Aorta (tissue), 5 donors: ENCODE results near the gene SFXN3. TPM values are rescaled to one million over a fixed set of nuclear protein-coding genes. Genes with fewer than 3 reads are reported as not detected.

Experiments
- ATAC-seq: fragments of 200-7000 bp; cut with Tn5 transposase; one replicate; pipeline ENCODE4 v1.9.1; 2022; ENCODE audit warnings: moderate library complexity; ENCODE audit not compliant: low FRiP score
- DNase-seq, 2 donors: peaks; one replicate each; pipeline ENCODE4 v3.0.0-alpha.2; 2020
- H3K27ac ChIP-seq, 2 donors: one replicate each; pipeline ENCODE4 v1.5.1; 2013; ENCODE audit warnings: low read length in 2 of 2, mild to moderate bottlenecking in 2 of 2, moderate library complexity in 2 of 2, control low read depth in 1 of 2, inconsistent platforms in 1 of 2, low read depth in 1 of 2
- H3K27me3 ChIP-seq, 2 donors: one replicate each; pipeline ENCODE4 v1.6.1; 2013; ENCODE audit warnings: control low read depth in 1 of 2, low read length in 1 of 2, mild to moderate bottlenecking in 1 of 2, moderate library complexity in 1 of 2; ENCODE audit not compliant: insufficient read depth in 2 of 2, control insufficient read depth in 1 of 2
- H3K36me3 ChIP-seq, 2 donors: one replicate each; pipeline ENCODE4 v1.6.1; 2013; ENCODE audit warnings: control low read depth in 1 of 2, low read length in 1 of 2, mild to moderate bottlenecking in 1 of 2; ENCODE audit not compliant: insufficient read depth in 2 of 2, control insufficient read depth in 1 of 2
- H3K4me1 ChIP-seq, 2 donors: one replicate each; pipeline ENCODE4 v1.6.1; 2013; ENCODE audit warnings: low read length in 2 of 2, control low read depth in 1 of 2, mild to moderate bottlenecking in 1 of 2, moderate library complexity in 1 of 2; ENCODE audit not compliant: insufficient read depth in 2 of 2, control insufficient read depth in 1 of 2
- H3K4me3 ChIP-seq, 2 donors: one replicate each; pipeline ENCODE4 v1.5.1; 2013; ENCODE audit warnings: low read length in 2 of 2, control low read depth in 1 of 2, mild to moderate bottlenecking in 1 of 2
- H3K9me3 ChIP-seq: one replicate; pipeline ENCODE4 v1.6.1; 2013; ENCODE audit warnings: mild to moderate bottlenecking, low read length; ENCODE audit not compliant: control insufficient read depth
- WGBS, 2 donors: extraction: QIAGEN DNeasy Blood & Tissue Kit; methylation state at CpG; one replicate each; pipeline ENCODE4 v1.1.7; 2013; 5-methylcytosine and 5-hydroxymethylcytosine counted together
- intact Hi-C, 2 donors: fragments of 100-400 bp; cut with DNase I; formaldehyde crosslinking; loops; one replicate each; pipeline versions ENCODE4 v1.14.2 to v1.15.0; 2022
- polyA plus RNA-seq, 2 donors: library from polyadenylated mRNA; stranded (reverse); fragments of 200-250 nt; gene quantifications; one replicate each; pipeline ENCODE4 v1.2.3, GENCODE V29; 2013
- total RNA-seq, 2 donors: library from RNA; stranded (reverse); fragmentation: NEBNext Ultra II Directional; extraction: Animal tissue kit (Norgen Biotek cat#: 25700); gene quantifications; one replicate each; pipeline ENCODE4 v1.2.1, GENCODE V29; 2021
- donor health status: healthy with polysubstance abuse.
- donor health status: Bipolar disorder and iron deficiency.
- donor health status: DM: no; HTN: no; CAD: no.
- donor health status: DM: no; HTN: no; CAD: no.
- donor health status: DM: yes; HTN: yes; CAD: no.

SFXN3 gene
- total and polyA plus RNA-seq, 4 donors: 42.6 to 113 (median 94.3) TPM

DNA sequence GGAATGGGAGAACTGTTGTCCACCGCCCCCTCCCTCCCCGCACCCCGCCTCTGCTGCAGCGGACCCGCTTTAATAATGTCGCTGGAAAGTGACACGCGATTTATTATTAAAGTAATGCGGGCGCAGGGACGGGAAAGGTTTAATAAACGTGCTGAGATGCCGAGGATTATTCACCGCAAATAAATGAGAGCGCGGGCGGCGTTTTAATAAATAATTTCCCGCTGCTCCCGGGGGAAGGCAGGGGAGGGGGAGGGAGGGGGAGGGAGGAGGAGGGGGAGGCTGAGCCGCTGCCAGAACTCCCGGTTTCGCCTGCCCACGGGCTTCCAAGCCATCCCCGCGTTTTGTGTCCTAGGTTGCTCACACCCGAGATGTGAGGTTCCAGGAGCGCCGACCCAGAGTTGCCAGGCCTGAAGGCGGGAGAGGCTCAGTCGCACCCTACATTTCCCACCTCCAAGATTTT lies 35.9 kb downstream of the SFXN3 start:
- H3K27ac ChIP-seq: peak overlapping the region in 1 of 2 donors; percentile 76
- H3K4me1 ChIP-seq: no peaks in the 10 kb centered on the region
- H3K27me3 ChIP-seq: no peaks in the 10 kb centered on the region
- DNase-seq (peak in 1 of 2 donors; percentile 77), ATAC-seq (peak; percentile 27)
- no peaks in the 10 kb centered on the region for H3K36me3 ChIP-seq
- intact Hi-C loops: loop anchor here (2.0 to 5.0 kb wide), 3 partner anchors 26 to 70 kb away; partner anchors contain the start of genes LZTS2 (in 1 of the 2), PDZD7 (in 1 of the 2) and SFXN3 (in 1 of the 2)
- 1% methylated on average over 31 of the region's 31 CpGs for WGBS, 2 donors
- H3K4me3 ChIP-seq: peak overlapping the region; percentile 38 to 66
- H3K9me3 ChIP-seq: no peaks in the 10 kb centered on the region

DNA sequence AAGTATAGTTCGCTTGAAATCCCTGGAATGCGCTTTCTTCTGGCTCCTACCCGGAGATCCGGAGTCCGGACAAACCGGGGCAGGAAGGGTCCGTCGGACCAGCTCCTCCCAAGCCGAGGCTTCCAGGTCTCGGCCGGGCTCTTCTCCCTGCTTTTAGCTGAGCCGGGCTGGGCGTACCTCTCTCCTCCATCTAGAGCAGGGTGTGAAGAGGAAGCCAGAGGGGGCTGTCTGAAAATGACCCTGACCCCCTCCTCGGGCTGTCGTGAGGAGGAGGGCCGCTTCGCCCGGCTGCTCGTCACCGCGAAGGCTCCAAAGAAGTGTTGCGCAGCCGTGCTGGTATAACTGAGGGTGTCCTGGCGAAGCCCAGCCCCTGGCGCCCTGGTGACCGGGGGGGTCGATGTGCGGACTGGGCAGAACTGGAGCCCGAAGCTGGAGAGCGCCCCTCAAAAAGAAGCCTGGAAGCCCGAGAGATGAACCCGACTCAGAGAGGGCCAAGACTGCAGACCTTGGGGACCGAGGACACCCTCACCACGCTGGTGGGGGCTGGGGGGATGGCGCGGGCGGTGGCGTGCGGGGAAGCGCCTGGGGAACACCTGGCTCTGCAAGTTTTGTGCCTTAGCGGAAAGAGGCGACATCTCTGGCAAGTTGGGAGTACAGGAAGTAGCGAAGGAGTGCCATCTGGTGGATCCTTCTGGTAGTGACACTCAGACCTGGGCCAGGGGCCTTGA lies 36.5 kb downstream of the SFXN3 start:
- Histone ChIP-seq H3K27ac (peak overlapping the region in 1 of 2 donors; percentile 9), H3K4me1 (no peaks in the 10 kb centered on the region), H3K27me3 (no peaks in the 10 kb centered on the region), H3K9me3 (no peaks in the 10 kb centered on the region), H3K36me3 (no peaks in the 10 kb centered on the region), H3K4me3 (peak overlapping the region; percentile 12 to 66)
- WGBS, 2 donors: 0 to 1% methylated on average over 43 of the region's 43 CpGs
- intact Hi-C loops: loop anchor here (1.0 to 5.0 kb wide), 4 partner anchors 9 to 70 kb away; partner anchors contain the start of genes LZTS2 (in 1 of the 2), PDZD7 (in 1 of the 2) and SFXN3 (in 1 of the 2)
- DNase-seq: peak; percentile 76 to 85
- ATAC-seq: peak; percentile 81

DNA sequence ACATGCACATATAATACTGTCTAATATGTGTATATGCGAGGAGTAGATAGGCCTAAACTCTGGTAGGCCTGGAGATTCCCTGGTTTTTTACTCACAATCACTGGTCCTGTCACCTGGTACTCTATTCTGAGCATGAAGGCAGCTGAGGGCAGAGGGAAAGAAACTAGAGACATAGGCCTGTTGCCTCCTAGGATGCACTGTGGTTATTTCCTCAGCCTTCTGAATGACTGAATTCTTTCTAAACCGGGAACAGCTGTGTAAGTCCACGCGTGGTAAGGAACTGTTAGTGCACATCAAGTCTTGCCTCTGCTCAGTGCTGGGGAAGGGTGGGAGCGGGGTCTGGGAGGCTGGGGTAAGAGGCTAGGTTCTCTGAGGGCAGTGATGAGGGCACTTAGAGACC lies 38.4 kb downstream of the SFXN3 start:
- DNase-seq (no peak), ATAC-seq (no peak)
- Histone ChIP-seq H3K27ac (no peak overlapping the region), H3K36me3 (no peaks in the 10 kb centered on the region), H3K4me3 (no peak overlapping the region), H3K27me3 (no peaks in the 10 kb centered on the region), H3K4me1 (no peaks in the 10 kb centered on the region), H3K9me3 (no peaks in the 10 kb centered on the region)
- intact Hi-C loops: loop anchor here in 1 of 2 donors (5.0 kb wide), 2 partner anchors 37 to 72 kb away; partner anchors contain the start of genes LZTS2, PDZD7 and SFXN3
- WGBS, 2 donors: 82% methylated on average over 5 of the region's 5 CpGs

DNA sequence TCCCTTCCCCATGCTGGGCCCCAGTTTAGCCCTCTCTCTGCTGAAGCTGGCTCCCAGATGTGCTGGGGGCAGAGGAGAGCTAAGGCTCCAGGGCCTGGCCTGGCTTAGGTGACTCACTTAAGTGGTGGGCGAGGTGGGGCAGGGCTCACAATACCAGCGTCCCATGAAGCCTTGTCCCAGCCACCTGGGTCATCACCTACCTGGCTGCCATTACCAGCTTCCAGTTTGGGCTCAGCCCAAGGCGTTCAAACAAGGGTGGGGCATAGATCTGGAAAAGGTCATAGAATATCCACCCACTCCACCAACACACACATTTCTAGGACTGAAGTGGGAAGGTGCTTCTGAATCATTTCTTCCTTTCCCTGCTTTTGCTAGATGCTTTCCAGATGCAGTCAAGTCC lies 39.1 kb downstream of the SFXN3 start:
- 74 to 78% methylated on average over 3 of the region's 3 CpGs for WGBS, 2 donors
- intact Hi-C loops: no loop called here
- H3K9me3 ChIP-seq: no peaks in the 10 kb centered on the region
- no peak overlapping the region for H3K27ac ChIP-seq
- no peaks in the 10 kb centered on the region for H3K36me3 ChIP-seq
- no peak for ATAC-seq
- H3K27me3 ChIP-seq: no peaks in the 10 kb centered on the region
- no peak for DNase-seq
- H3K4me3 ChIP-seq: no peak overlapping the region
- H3K4me1 ChIP-seq: no peaks in the 10 kb centered on the region

DNA sequence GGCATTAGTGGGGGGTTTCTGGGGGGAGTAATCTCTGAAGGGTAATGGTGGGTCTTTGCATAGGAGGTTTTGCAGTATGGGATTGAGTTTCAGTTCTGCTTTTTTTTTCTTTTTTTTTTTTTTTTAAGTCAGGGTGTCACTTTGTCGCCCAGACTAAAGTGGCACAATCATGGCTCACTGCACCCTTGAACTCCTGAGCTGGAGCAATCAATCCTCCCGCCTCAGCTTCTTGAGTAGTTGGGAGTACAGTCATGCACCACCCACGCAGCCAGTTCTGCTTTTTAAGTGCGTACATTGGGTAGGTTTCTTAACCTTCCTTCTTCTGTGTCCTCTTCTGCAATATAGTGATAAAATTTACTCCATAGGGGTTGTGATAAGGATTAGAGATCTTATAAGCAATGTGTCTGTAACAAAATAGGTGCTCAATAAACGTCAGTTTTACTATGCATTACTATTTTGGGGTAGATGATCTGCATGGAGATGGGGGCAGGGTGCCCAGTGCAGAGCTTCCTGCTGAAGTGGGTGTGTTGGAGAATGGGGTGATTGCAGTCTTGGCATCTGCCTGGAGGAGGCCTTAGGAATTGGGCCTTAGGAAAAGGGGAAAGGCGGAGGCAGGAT lies 40.3 kb downstream of the SFXN3 start:
- ATAC-seq (no peak), DNase-seq (peak in 1 of 2 donors; percentile 79)
- Histone ChIP-seq H3K4me3 (no peak overlapping the region), H3K4me1 (no peaks in the 10 kb centered on the region), H3K27me3 (no peaks in the 10 kb centered on the region), H3K36me3 (no peaks in the 10 kb centered on the region), H3K9me3 (no peaks in the 10 kb centered on the region), H3K27ac (no peak overlapping the region)
- whole genome bisulfite sequencing, 2 donors: 76 to 78% methylated on average over 6 of the region's 6 CpGs
- intact Hi-C loops: no loop called here

DNA sequence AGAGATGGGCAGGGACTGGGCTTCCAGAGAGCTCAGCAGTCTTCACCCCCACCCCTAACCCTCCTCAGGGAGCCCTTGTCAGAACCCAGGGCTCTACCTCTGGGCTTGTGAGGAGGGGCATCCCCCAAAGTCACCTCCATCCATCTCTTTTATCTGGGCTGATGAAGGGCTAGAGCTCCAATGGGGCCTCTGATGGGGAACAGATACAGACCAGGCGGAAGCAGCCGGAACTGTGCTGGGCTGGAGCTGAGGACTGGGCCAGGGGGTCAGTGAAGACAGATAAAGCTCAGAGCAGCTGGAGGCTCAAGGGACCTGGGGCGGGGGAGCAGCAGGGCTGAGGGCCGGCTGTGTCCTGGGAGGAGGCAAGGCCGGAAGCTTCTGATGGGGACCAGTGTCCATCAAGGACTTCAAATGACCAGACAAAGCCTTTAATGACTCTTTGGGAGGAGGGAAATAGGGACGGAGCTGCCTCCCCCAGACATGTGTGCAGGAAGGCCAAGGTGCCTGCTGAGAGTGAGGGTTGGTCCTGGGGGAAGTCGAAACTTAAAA lies 40.9 kb downstream of the SFXN3 start:
- H3K27me3 ChIP-seq: no peaks in the 10 kb centered on the region
- no peaks in the 10 kb centered on the region for H3K4me1 ChIP-seq
- no peaks in the 10 kb centered on the region for H3K9me3 ChIP-seq
- WGBS, 2 donors: 60 to 62% methylated on average over 7 of the region's 7 CpGs
- H3K4me3 ChIP-seq: no peak overlapping the region
- no peak for DNase-seq
- intact Hi-C loops: no loop called here
- ATAC-seq: no peak
- H3K36me3 ChIP-seq: no peaks in the 10 kb centered on the region
- H3K27ac ChIP-seq: no peak overlapping the region

DNA sequence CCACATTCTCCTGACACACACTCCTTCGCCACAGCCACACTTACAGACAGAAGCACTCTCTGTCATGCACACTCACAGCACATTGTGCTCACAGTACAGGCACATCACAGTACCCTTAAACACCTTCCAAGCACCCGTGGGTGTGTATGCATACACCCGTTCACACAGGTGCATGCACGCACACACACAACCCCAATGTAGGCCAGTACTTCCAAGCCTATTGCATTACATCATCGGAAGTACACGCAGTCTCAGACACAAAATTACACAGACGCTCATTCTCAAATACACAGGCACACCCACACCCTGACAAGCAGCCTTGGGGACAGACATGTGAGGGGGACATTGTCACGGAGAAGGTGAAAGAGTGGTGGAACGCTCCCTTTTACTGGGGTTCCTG lies 41.9 kb downstream of the SFXN3 start:
- Histone ChIP-seq H3K4me3 (no peak overlapping the region), H3K27me3 (no peaks in the 10 kb centered on the region), H3K4me1 (no peaks in the 10 kb centered on the region), H3K9me3 (no peaks in the 10 kb centered on the region), H3K36me3 (no peaks in the 10 kb centered on the region), H3K27ac (no peak overlapping the region)
- no peak for DNase-seq
- intact Hi-C loops: no loop called here
- WGBS, 2 donors: 55% methylated on average over 9 of the region's 9 CpGs
- no peak for ATAC-seq

DNA sequence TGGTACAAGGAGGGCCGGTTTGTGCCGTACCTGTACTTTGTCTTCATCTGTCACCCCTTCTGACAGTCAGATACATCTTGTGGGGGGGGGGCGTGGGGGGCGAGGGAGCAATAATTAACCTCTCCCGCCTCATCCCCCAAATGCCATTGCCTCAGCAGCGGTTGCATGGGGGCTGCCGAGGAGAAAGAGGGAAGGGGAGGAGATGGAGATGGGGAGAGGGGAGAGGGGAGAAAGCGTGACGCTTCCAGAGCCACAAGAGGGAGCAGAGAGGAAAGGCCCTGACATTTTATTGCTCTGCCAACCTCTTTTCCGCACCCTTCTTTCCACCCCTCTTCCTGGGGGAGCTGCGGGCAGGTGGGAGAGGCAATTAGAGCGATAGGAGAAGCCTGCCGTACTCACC lies 42.6 kb downstream of the SFXN3 start:
- no peak for DNase-seq
- no peak for ATAC-seq
- no peaks in the 10 kb centered on the region for H3K36me3 ChIP-seq
- H3K27me3 ChIP-seq: no peaks in the 10 kb centered on the region
- H3K4me1 ChIP-seq: no peaks in the 10 kb centered on the region
- H3K9me3 ChIP-seq: no peaks in the 10 kb centered on the region
- 4% methylated on average over 10 to 13 of the region's 13 CpGs for WGBS, 2 donors
- H3K27ac ChIP-seq: no peak overlapping the region
- H3K4me3 ChIP-seq: no peak overlapping the region
- intact Hi-C loops: no loop called here
